Activated CD4-positive, CD25-positive, alpha-beta regulatory T cell (primary cell): ENCODE data around the gene RNMT.
"Not testable (repeated sequence)": the region's sequence is repeated elsewhere in the genome, so short reads cannot be mapped to it uniquely, and the experiment has no call there.

Source experiments
- DNase-seq, 4 experiments: peaks; one replicate each; lab custom pipeline; 2025; lab: John Stamatoyannopoulos, UW

RNMT gene

GRCh38 chr18:13735681-13736080 lies 9.2 kb downstream of the RNMT start:
- DNase-seq, result no peak

- no peak for DNase-seq
These were observed 19.2 kb downstream of the RNMT start for GRCh38 chr18:13745696-13746095.

GRCh38 chr18:13746633-13747032 lies 20.2 kb downstream of the RNMT start:
- DNase-seq, result no peak

- DNase-seq, result not testable (repeated sequence)
These were observed 25.1 kb downstream of the RNMT start for GRCh38 chr18:13751599-13751998.

GRCh38 chr18:13756261-13756660 lies 29.8 kb downstream of the RNMT start:
- no peak for DNase-seq

- no peak for DNase-seq
These were observed 30.2 kb downstream of the RNMT start for GRCh38 chr18:13756671-13757070.

GRCh38 chr18:13758622-13759021 lies 32.1 kb downstream of the RNMT start:
- no peak for DNase-seq

- no peak for DNase-seq
These were observed 33.6 kb downstream of the RNMT start for GRCh38 chr18:13760047-13760446.

- DNase-seq, result no peak
These were observed 36.4 kb downstream of the RNMT start for GRCh38 chr18:13762690-13763439.

GRCh38 chr18:13775058-13775457 lies 48.6 kb downstream of the RNMT start:
- no peak for DNase-seq

GRCh38 chr18:13791181-13791580 lies 64.7 kb downstream of the RNMT start:
- no peak for DNase-seq

GRCh38 chr18:13793819-13794218 lies 67.3 kb downstream of the RNMT start:
- DNase-seq, result no peak

GRCh38 chr18:13796515-13796914 lies 70.0 kb downstream of the RNMT start:
- no peak for DNase-seq

GRCh38 chr18:13797157-13797611 lies 70.7 kb downstream of the RNMT start:
- DNase-seq, result no peak

- no peak for DNase-seq
These were observed 72.9 kb downstream of the RNMT start for GRCh38 chr18:13799396-13799795.

GRCh38 chr18:13800505-13801259 lies 74.2 kb downstream of the RNMT start:
- DNase-seq, result peak in 3 of 4 experiments; percentile 8 to 23 (median 14)

GRCh38 chr18:13801260-13801601 lies 74.8 kb downstream of the RNMT start:
- DNase-seq, result no peak

GRCh38 chr18:13804305-13804704 lies 77.8 kb downstream of the RNMT start:
- DNase-seq, result no peak

GRCh38 chr18:13808294-13809042 lies 82.0 kb downstream of the RNMT start:
- DNase-seq, result no peak

- DNase-seq, result no peak
These were observed 82.6 kb downstream of the RNMT start for GRCh38 chr18:13809043-13809430.

- no peak for DNase-seq
These were observed 83.2 kb downstream of the RNMT start for GRCh38 chr18:13809531-13810255.

GRCh38 chr18:13810950-13811485 lies 84.5 kb downstream of the RNMT start:
- no peak for DNase-seq
